HG03565 (cell line): ENCODE results near the gene ZCCHC2.
A peak's percentile ranks its signal among the peaks of the same experiment; 100 is the strongest.

Experiments used
- ATAC-seq: cut with Tn5 transposase; IDR thresholded peaks from one replicate; pipeline ENCODE4 v1.9.1; 2021; ENCODE audit warnings: mild to moderate bottlenecking, moderate library complexity; ENCODE audit not compliant: unreplicated experiment

The ZCCHC2 gene

DNA sequence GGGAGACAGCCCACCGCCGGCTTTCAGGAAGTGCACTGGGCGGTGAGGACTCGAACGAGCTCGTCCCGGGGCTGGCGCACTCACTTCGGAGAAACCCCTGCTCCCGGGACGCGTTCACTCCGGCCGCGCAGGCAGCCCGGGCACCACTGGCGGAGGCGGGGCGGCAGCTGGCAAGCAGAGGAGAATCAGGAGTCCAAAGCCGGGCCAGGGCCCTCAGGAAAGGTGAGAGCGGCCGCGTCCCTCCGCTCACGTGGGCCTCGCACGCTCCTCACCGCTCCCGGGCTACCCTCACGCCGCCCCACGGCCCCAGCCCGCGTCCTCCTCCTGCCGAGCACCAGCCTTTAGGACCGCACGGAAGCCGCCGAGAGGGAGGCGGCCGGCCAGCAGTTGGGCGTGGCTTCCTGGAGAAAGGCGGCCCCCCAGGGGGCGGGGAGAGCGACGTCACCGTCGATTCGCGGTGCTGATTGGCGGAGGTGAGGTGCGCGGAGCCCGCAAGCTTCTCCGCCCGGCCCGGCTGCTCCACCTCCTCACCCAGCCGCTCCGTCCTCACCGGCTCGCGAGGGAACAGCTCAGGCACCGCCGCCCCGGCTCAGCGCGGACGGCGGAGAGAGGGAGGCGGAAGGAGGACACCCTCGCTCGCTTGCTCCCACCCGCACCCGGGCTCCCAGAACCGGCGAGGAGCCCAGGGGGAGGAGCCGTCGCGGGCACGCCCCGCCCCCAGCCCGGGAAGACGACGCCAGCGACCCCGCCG is at the start of gene ZCCHC2:
Gene ZCCHC2 (plus strand): TSS at position 522 of the 751 bp plus-strand sequence. CDS start 400 bp downstream, outside the sequence.
- peak; percentile 58 for ATAC-seq

DNA sequence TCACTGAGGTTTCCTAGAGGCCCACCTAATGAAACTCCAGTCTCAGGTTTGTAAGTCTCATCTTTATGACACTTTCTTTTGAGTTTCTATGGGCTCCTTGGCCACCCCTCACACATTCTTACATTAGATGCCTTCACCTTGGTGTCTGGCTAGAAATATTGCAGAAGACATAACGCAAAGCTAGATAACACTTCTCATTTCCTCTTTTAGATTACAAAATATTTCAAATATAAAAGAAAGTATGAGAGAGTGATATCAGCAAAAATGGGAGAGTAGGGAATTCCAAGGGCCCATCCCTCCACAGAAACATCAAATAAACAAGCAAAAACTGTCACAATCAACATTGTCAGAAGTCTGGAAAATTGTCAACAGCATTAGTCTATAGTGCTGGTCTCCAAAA is 43.3 kb upstream of the ZCCHC2 start:
- no peak for ATAC-seq

DNA sequence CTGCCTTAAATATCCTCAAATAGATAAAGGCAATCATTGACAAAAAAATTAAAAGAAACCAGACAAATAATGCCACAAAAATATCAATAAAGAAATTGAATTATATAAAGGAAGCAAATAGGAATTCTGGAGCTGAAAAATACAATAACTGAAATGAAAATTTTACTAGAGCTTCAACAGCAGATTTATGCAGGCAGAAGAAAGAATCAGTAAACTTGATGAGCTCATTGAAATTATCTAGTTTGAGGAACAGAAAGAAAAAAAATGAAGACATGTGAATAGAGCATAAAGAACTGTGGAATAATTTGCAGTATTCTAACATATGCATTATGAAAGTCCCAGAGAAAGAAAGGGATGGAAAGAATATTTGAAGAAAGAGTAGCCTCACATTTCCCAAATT is 41.9 kb upstream of the ZCCHC2 start:
- no peak for ATAC-seq

DNA sequence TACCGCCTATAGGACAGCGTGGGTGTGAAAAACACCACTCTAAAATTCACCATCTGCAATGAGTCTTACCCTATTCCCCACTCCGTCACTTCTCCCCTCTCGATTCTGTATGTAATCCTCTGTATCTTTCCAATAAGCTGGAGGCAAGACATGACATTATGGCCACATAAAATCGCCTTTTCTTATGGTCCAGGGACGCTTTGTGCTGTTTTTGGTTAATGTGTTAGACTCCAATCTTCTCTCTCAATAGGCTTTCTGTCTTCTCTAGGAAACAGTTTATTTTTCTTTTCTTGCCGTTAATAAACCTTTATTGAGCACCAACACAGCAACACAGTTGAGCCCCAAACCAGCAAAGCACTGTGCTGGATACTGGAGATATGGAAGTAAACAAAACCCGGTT is 37.9 kb upstream of the ZCCHC2 start:
- ATAC-seq, result no peak

DNA sequence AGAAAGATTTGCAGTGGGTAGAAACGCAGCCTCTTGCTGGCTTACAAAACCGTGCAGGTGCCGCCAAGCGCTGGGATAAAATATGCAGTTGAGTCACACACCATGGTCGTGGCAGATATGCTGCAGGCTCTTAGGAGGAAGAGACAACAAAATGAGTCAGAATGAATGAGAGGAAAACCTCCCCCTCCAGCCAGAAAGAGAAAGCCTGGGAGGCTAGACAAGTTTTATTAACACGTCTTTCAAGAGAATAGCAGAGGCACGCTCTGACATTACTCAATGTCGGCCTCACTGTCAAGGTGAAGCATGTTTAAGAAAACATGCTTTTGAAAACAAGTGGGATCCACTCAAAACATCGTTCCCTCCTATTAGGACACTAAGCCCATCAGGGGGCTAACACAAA is 37.1 kb upstream of the ZCCHC2 start:
- no peak for ATAC-seq

DNA sequence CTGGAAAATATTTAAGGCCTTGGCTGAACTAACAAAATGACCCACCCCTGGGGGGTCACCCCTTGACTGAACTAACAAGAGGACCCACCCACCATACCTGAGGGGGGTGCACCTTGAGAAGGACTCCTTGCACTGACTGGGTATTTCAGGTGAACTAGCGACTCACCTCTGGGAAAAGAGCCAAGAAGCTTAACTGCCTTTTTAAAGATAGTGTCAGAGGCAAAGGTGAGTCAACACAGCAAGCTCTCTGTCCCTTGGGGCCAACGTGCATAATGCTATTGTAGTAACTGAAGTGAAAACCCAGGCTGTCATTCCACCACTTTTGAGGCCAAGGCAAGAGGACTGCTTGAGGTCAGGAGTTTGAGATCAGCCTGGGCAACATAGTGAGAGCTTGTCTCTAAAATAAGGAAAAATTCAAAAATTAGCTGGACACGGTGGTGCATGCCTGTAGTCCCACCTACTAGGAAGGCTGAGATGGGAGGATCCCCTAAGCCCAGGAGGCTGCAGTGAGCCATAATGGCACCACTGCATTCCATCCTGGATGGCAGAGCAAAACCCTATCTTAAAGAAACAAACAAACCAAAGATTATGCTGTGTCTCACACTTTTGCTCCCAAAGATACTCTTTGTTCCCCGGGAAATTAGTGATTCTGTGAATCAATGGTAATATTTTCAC is 36.4 kb upstream of the ZCCHC2 start:
- no peak for ATAC-seq

DNA sequence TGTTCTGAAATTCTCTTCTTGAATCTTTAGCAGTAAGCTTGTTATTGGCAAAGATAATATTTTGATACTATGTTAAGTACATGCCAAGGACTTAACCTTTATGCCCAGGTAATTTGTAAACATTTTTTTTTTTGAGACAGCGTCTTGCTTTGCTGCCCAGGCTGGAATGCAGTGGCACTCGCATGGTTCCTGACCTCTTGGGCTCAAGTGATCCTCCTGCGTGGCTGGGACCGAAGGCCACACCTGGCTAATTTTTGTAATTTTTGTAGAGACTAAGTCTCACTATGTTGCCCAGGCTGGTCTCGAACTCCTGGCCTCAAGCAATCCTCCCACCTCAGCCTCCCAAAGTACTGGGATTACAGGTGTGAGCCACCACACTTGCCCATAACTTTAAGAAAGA is 35.7 kb upstream of the ZCCHC2 start:
- no peak for ATAC-seq

DNA sequence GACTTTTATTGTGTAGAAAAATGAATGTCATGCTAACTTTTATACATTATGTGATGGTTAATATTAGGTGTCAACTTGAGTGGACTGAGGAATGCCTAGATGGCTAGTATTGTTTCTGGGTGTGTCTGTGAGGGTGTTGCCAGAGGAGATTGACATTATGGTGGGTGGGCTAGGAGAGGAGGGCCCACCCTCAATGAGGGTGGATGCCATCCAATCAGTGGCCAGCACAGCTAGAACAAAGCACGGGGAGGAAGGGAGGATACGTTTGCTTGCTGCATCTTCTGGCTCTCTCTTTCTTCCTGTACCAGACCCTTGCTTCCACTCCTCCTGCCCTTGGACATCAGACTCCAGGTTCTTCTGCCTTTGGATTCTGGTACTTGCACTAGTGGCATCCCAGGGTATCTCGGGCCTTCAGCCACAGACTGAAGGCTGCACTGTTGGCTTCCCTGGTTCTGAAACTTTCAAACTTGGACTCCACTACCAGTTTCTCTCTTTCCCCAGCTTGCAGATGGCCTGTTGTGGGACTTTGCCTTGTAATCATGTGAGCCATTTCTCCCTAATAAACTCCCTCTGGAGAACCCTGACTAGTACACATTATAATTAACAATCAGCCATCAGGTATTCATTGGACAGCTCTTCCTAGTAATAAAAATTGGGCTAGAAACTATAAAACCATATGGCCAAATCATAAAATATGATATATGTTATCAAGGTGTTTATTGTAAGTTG is 31.7 kb upstream of the ZCCHC2 start:
- ATAC-seq, result no peak

DNA sequence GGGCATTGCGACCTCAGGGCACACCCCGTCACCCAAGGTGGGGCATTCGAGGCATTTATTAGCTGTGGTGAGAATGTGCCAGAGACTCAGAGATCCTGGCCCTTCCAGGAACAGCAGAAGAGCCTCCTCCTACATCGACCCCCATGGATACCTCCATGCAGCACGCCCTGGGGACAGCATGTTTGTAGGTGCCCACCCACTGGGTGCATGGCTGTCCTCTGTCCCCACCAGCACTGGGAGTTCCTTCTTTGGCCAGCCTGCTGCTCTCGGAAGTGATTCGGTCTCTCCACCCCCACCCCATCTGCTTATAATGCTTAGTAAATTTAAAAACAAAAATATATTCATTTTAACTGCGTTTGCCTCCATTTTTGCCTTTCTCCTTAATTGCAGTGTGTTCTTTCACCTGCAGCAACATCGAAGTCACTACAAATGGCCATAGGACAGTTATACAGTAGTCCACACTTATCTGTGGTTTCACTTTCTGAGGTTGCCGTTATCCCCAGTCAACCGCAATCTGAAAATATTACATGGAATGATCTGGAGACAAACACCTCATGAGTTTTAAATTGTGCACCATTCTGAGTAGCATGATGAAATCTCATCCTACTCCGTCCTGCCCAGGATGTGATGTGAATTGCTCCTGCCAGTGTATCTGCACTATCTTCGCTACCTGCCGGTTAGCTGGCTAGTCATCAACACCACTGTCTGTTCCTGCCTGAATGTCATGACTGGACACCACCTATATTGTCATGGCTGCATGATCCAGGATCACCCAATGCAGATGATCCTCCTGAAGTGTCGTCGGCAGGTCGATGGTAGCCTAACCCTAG is 29.6 kb upstream of the ZCCHC2 start:
- ATAC-seq, result no peak

DNA sequence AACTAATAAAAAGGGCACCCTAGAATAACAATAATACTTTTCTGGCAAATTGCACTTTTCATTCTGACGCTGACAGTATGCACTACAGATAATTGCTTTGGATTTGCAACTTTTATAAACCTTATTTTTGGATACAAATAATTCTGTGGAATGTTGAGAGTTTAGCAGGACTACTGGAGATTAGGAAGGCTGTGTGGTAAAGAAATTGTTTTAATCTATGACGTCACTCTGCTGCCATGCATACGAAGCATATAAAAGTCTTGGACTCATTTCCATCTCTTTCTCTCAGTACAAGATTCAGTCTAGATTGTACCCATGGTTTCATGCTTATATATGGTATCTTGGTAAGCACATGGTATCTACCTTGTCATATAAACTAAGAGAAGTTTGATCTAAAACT is 28.1 kb upstream of the ZCCHC2 start:
- ATAC-seq, result no peak

DNA sequence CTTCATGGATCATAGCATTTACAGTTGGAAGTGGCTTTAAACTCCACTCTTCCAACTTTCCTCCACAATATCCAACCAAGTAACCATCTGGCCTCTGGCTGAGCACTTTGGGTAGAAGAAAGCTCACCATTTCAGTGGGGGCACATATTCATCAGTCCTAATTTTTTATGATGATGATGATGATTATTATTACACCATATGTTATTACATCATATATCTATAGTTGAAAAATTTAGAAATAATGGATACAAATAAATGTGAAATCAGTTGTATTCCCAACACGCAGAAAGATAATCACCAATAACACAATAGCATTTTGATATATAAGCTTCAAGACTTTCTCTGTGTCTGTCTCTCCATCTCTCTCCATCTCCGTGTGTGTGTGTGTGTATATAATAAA is 26.6 kb upstream of the ZCCHC2 start:
- no peak for ATAC-seq

DNA sequence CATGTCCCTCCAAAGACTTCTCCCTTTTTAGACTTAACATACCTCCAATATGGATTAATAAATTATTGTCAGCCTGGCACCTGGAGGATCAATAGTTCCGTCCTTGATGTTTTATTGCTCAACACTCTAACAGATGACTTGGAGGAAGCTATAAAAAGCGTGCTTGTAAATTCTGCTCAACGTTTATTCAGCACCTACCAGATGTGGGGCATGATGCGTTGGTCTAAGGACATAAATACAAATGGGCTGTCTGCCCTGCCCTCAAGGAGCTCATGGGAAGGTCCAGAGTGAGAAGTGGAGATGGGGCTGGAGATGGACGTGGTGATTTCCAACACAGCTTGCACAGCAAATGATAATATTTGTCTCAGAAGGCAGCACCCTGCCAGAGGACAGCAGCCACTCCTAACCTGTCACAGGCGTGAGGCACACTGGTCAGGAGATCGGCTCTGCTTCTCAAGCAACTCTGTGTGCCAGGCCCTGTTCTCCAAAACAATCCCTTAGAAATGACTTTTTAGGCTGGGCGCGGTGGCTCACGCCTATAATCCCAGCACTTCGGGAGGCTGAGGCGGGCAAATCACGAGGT is 25.5 kb upstream of the ZCCHC2 start:
- no peak for ATAC-seq

DNA sequence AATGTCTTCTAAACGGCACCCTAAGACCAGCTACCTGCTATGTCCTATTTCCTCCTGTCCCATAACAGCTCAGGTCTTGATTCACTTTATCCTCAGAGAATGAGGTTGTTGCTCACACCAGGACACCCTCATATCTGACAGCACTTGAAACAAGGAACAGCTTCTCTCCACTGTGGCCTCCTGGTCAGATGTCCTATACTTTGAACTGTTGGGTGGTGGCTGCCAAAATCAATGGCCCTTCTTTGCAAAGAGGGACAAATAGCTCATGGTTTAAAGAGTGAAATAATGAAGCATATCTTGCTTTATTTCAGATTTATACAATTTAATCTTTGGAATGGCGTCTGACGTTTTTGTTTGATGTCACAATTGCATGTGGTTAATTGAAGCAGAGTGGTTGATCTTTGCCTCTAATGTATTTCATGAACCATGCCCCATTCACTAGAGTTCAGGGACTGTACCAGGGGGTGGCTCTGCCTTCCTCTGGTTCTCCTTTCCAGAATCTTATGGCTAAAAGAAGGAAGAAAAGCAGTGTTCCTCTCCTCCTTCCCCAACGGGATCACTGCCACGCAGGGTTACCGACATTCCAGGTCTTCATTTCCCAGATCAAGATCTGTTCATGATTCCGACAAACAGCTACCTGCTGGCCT is 24.1 kb upstream of the ZCCHC2 start:
- ATAC-seq, result no peak

DNA sequence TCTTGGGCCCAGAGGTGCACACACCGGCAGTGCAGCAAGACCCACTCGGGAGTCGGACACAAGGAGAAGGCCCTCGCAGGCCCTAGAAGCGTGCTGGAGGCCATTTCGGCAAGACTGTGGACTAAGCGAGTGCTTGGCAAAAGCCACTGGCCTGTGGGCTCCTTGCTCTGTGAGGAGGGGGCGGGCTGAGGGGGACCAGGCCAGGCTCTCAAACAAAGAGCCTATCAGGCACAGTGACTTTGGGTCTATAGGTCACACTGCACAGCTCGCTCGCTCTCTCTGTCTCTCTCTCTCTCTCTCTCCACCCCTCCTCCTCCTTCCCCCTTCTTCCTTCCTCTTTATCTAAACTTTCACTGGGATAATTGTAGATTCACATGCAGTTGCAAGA is 23.6 kb upstream of the ZCCHC2 start:
- no peak for ATAC-seq

DNA sequence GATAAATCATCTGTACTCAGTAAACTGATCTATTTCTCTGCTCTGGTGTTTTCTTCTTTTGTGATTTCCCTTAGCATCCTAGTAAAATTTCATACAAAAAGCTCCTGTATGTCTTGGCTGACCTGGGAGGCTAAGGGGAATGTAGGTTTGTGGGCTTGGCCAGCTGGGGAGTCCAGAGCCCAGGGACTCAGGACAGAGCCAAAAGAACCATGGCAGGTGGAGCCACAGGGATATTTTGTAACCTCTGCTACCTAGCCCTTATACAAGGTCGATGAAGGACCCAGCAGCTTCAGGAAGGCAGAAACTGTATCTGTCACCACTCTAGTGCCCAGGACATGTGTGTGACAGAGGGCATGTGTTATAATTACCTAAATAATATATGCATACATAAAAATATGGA is 22.7 kb upstream of the ZCCHC2 start:
- ATAC-seq, result no peak

DNA sequence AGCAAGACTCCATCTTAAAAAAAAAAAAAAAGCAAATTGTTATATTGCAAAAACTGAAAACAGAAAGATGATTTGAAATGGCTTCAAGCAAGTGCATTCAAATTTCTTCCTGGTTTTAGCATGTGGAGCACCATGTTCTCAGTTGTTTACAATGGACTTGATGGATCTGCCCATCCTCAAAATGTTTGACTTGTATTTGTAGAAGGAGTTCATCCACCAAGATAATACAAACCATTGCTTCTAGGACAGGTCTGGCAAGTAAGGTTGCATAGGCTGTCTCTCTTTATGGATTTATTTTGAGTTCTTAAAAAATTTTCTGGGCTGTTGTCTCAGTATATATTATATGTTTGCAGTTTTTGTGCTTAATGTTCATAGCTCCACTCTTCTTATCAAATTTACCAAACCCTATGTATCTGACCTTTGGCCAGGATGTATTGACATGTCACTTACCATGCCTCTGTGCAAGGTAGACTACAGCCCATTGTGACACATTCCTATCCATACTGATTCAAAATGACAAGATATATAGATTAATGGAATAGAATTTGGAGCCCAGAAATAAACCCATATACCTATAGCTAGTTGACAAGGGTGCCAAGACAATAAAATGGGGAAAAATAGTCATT is 21.7 kb upstream of the ZCCHC2 start:
- no peak for ATAC-seq

DNA sequence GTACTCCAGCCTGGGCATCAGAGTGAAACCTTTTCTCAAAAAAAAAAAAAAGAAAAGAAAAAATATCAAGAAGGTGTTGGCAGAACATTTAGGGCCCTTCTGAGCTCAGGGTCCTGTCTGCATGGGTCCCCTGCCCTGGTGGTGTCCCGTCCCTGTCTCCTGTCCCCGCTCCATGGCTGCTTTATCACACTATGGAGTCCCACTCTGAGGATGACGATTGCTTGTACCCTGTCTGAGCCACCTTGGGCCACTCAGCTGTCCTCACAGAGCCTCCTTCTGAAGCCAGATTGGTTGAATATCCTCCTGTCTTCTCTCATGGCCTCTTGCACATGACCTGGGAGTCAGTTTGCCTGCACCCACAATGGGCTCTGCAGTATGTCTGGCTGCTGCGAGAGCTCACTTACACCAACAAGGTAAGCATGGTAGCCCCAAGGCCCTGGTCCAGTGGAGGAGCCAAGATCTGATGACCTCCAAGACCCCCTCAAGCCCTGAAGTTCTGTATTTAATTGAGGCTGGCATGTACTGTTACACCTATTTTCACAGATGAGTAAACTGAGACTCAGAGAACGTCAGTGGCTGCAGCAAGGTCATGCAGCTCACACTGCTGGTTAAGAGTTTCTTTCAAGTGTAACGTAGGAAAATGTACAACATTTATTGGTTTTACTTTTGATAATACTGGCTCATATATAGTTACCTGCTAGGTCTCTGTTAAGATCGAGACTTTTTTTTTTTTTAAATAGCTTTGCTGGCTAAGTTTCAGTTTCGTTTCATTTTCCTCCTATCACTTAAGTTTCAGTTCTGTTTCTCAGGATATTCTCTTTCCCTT is 16.9 kb upstream of the ZCCHC2 start:
- peak; percentile 89 for ATAC-seq

DNA sequence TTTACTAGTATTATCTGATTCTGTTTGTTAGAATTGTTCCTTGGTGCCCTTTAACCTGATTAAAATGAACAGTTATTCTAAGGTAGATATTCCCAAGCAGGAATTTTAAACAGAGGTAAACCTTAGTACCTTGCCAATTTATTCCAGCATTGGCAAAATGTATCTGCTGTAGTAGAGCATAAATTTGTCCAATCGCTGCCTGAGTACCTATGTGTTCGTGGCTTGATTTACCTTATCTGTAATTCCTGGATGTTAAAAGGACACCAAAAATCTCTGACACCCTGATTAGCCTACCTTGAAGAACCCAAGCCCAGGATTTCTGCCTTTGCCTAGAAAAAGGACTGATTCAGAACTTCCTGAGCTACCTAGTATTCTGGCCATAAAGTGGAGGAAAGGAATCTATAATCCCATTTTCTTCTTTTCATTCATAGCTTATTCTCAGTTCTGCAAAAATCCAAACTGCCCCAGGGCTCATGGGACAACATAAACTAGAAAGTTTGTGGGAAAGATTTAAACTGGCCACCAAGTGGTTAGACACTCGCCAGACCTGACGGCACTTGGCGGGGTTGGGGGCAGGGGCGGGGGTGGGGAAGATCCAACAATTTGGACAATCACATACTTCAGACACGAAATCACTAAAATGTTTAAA is 16.2 kb upstream of the ZCCHC2 start:
- ATAC-seq, result peak; percentile 1
